GM10266 (cell line): Measurements from ENCODE around the gene TRIM3.

Source experiments
- DNase-seq: peaks from one replicate; pipeline ENCODE4 v3.0.0; 2012; ENCODE audit errors: extremely low spot score
- TF ChIP-seq, protein P1 (sequence below): IDR thresholded peaks from 2 replicates; pipeline ENCODE4 v1.5.1; 2012; ENCODE audit warnings: mild to moderate bottlenecking, low read depth; ENCODE audit not compliant: control insufficient read depth, insufficient read depth; ENCODE audit errors: missing control alignments

TRIM3 gene

GRCh38 chr11:6468712-6469495 lies 4.8 kb downstream of the TRIM3 start:
- TF ChIP-seq, protein P1, sequence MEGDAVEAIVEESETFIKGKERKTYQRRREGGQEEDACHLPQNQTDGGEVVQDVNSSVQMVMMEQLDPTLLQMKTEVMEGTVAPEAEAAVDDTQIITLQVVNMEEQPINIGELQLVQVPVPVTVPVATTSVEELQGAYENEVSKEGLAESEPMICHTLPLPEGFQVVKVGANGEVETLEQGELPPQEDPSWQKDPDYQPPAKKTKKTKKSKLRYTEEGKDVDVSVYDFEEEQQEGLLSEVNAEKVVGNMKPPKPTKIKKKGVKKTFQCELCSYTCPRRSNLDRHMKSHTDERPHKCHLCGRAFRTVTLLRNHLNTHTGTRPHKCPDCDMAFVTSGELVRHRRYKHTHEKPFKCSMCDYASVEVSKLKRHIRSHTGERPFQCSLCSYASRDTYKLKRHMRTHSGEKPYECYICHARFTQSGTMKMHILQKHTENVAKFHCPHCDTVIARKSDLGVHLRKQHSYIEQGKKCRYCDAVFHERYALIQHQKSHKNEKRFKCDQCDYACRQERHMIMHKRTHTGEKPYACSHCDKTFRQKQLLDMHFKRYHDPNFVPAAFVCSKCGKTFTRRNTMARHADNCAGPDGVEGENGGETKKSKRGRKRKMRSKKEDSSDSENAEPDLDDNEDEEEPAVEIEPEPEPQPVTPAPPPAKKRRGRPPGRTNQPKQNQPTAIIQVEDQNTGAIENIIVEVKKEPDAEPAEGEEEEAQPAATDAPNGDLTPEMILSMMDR: no peak
- DNase-seq: peak; percentile 95

DNA sequence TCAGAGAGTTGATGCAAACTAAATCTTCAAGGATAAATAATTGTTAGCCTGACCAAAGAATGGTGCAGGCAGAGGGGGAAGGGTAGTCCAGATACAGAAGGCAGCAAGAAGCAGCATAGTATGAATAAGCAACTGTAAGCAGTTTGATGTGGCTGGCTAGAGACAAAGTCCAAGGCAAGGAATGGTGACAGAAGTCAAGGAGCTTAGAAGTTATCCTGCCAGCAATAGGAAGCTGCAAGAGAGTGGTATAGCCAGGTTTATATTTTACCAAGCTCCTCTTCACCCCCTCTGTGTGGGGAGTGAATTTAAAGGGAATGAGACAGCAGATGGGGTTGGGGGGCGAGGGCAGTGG lies 14.7 kb downstream of the TRIM3 start:
- DNase-seq: no peak
- TF ChIP-seq, protein P1: no peak

DNA sequence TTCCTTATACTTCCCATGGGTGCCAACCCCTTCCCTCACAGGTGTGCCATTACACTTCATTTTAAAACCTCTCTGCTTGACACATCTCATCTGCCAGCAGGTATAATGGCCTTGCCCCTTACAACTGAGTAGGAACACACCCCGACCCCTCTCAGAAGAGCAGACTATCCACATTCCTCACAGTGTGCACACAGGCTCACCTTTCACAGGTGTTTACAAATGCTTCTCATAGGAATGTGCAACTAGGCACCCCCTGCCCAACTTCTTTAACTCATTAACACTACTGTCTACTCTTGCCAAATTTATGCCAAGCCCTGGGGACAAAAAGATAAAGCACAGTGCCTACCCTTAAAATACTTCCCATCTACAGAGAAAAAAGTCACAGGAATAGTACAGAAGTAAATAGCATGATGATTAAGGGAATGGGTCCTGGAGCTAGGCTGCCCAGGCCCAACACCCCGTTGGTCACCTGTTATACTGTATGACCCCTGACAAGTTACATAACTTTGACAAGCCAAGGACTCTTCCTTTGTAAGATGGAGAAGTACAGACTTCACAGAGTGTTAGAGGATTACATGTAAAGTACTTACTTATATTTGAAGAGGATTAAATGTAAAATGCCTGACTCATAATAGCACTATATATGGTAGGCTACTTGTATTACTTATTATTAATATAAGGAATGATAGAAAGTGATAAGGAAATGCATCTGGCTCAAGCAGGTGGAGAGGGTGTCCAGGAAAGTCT lies 15.2 kb downstream of the TRIM3 start:
- no peak for DNase-seq
- TF ChIP-seq, protein P1: no peak

- TF ChIP-seq, protein P1: no peak
- DNase-seq: no peak
Observed at GRCh38 chr11:6457581-6458320, 16.0 kb downstream of the TRIM3 start.

DNA sequence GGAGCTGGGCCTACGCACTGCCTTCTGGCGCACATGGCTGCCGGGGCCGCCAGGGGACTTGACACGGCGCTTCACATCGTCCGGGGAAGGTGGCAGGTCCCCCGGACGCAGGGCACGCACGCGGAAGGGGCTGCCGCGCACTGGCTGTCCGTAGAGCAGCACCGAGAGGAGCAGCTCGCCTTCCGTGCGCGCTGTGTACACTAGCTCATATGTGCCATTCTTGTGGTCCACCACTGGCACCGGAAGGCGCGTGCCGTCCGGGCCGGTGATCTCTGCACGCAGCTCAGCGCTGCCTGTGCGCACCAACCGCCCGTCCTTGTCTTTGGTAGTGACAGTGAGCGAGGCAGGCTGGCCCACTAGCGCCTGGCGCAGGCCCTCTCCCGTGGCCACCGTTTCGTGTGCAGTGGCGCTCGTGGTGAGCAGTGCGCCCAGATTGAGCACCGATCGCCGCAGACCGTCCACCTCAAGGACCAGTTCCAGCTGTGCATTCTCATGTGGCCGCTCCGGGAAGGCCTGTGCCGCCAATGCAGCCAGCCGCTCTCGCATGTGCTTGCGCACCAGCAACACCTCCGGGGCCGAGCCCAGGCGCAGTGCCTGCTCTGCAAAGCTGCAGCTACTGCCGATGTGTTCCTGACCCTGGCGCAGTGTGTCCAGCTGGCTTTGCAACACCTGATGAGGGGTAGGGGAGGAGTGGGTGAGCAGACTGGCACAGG lies 17.2 kb downstream of the TRIM3 start:
- TF ChIP-seq, protein P1: no peak
- no peak for DNase-seq

GRCh38 chr11:6455070-6455469 lies 18.7 kb downstream of the TRIM3 start:
- TF ChIP-seq, protein P1: no peak

More at GRCh38 chr11:6455070-6455469, 18.7 kb downstream of the TRIM3 start:
- no peak for DNase-seq
